ENCODE data around the gene TMEM95. TPM values are rescaled to one million over a fixed set of nuclear protein-coding genes. Genes with fewer than 3 reads are reported as not detected.

Gene TMEM95, protein sequence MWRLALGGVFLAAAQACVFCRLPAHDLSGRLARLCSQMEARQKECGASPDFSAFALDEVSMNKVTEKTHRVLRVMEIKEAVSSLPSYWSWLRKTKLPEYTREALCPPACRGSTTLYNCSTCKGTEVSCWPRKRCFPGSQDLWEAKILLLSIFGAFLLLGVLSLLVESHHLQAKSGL
- total RNA-seq, result under 1 TPM in 1 of 2 donors, not detected in 1; 0.21 TPM

DNA sequence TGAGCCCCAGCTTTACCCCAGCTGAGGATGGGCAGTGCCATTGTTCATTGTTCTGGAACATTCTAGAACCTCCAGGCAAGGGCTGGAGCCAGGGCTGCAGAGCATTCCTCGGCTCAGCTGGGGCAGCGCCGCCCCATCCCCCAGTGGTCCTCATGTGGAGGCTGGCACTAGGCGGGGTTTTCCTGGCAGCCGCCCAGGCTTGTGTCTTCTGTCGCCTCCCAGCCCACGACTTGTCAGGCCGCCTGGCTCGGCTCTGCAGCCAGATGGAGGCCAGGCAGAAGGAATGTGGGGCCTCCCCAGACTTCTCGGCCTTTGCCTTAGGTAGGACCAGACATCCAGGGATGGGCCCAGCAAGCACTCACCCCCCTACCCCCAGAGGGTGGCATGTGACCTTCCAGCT, at the start of gene TMEM95:
TMEM95 (plus strand) TSS at position 104 of the 400 bp plus-strand sequence; CDS start at position 153, 49 bp downstream.
- ATAC-seq (no peak), DNase-seq (ENCODE audit: low spot score in 2 of 2) (no peak)
- no peaks in the 10 kb centered on the region for H3K9me3 Mint-ChIP-seq
- peak within 1 kb of the TSS; percentile 14 to 29 for H3K27ac Mint-ChIP-seq
- H3K36me3 Mint-ChIP-seq, result peaks cover 4 to 24% of the 10 kb centered on the region in 2 donors

DNA sequence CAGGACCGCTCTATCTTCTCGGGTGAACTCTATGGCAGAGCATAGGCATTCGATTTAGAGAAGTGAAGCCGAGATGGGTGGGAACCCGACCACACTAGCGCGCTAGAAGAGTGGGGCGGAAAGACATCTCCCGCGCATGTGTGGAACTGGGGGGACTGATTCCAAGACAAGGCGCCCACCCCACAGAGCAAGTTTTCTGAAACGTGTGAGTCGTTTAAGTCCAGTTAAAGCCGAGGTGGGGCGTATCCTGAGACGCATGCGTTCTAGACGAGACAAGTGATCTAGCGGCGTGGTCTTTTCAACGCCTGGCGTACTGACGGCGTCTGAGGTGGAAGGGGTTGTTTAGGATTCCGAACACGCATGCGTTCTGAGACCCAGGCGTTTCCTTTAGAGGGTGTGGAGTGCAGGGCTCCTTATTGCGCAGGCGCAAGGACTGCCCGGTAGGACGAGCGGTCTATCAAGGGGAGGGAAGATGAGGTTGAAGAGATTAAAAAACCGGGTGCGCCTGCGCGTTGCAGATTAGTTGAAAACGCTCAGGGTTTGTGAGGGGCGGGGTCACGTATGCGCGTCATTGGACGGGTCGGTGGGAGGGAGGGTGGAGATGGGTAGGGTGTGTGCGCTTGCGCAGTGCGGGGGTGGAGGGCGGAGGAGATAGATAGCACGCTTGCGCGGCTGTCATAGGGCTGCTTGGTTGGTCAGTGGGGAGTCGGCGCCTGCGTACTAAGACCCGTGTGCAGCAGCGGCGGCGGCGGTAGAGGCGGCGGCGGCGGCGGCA, 47.9 kb upstream of the TMEM95 start, which contains the start of gene EIF5A:
EIF5A (plus strand) TSS at position 718 of the 775 bp plus-strand sequence. CDS start 2,008 bp downstream, outside the sequence.
- Mint-ChIP-seq H3K27ac (peak within 1 kb of the TSS; percentile 93 to 98), H3K36me3 (peaks cover 35 to 36% of the 10 kb centered on the region in 2 donors), H3K9me3 (no peaks in the 10 kb centered on the region)
- ATAC-seq (peak; percentile 79 to 80), DNase-seq (ENCODE audit: low spot score in 2 of 2) (peak; percentile 99 to 100)

DNA sequence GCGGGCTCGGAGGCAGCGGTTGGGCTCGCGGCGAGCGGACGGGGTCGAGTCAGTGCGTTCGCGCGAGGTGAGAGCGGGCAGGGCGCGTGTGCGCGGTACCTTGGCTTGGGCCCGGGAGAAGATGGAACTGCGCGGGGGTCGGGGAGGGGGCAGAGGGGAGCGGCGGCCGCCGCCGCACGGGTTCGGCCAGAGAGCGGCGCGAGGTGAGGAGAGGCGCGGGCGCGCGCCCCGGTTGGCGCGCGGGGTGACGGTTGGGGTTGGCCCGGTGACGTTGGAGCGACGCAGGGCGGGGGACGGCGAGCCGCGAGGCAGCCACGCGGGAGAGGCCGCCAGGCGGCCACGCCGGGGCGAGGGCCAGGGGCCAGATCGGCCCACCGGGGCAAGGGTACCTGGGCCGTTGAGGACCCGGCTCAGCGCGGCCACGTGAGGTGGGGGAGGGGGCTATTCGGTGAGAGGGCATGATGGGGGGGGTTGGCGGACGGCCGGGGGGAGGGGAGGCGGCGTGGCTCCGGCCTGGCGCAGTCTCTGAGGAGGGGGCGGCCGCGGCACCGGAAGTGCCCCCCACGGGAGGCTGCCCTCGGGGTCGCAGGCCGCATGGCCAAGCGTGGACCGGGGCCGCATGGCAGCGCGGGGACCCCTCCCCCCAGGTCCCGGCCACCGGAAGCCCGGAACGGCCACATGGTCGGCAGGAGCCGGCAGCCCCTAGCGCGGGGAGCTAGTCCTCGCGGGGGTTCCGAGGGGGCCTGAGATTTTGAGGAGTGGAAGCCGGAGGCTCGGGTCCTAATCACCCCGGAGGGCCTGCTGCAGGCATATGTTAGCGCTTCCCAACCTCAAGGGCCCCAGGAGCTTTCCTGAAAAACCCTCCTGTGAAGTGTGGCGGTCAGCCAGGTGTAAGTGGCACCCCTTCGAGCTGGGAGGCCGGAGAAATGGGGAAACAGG, 47.0 kb upstream of the TMEM95 start:
- H3K36me3 Mint-ChIP-seq, result peaks cover 35 to 44% of the 10 kb centered on the region in 2 donors
- ATAC-seq (peak; percentile 8 to 12), DNase-seq (ENCODE audit: low spot score in 2 of 2) (peak in 1 of 2 donors; percentile 47)

DNA sequence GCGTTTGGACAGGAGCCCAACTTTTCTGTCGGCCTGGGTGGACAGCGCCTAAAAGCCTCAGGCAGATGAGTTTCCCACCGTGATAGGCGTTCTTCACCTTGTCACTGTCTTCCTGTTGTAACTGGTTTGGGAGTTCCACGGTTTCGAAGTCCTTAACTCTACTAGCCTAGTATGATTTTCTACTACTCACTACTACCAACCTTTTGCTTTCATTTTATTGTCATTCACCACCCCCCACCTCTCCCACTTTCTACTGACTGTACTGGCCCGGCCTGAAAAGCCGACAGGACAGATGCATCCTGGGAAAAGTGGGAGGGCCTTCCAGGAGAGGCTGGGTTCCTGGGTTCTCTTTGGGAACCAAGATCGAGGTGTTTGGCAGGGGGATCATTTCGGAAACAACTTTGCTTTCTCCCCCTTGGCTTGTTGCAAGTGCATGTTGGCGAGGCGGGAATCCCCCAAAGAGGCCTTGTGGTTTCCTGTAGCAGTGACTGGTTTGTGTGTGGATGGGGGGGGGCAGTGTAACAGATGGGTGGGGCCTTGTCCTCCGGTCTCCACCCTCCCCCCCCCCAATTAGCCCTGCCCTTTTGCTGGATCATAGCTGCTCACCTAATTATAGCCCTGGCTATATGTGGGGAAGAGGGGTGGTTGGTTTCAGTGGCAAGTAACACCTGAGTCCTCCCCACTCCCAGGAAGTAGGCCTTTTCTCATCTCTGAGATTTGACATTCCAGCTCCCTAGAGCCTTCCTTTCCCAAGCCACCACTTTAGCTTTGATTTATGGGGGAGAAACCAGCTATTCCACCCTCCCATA, 46.1 kb upstream of the TMEM95 start:
- Mint-ChIP-seq H3K9me3 (no peaks in the 10 kb centered on the region), H3K27ac (peak overlapping the region; percentile 93 to 96), H3K36me3 (peaks cover 35 to 44% of the 10 kb centered on the region in 2 donors)
- ATAC-seq, result peak; percentile 48 to 50
- peak; percentile 77 to 83 for DNase-seq (ENCODE audit: low spot score in 2 of 2)

More for the DNA sequence above, 47.0 kb upstream of the TMEM95 start:
- no peaks in the 10 kb centered on the region for H3K9me3 Mint-ChIP-seq
- peak overlapping the region; percentile 93 to 98 for H3K27ac Mint-ChIP-seq

DNA sequence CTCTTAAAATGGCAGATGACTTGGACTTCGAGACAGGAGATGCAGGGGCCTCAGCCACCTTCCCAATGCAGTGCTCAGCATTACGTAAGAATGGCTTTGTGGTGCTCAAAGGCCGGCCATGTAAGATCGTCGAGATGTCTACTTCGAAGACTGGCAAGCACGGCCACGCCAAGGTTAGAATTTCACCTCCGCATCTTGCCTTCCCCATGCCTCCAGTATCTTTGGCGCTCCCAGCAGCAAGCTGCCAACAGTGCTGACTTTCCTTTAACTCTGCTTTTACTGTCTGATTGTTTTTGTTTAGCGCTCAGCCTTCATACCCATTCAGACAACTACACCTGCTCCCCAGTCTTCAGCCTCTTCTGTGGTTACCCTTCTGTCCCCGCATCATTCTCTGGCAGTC, 45.3 kb upstream of the TMEM95 start:
- Mint-ChIP-seq H3K36me3 (peaks cover 40 to 44% of the 10 kb centered on the region in 2 donors), H3K27ac (peak overlapping the region; percentile 93 to 96), H3K9me3 (no peaks in the 10 kb centered on the region)
- no peak for DNase-seq (ENCODE audit: low spot score in 2 of 2)
- no peak for ATAC-seq

DNA sequence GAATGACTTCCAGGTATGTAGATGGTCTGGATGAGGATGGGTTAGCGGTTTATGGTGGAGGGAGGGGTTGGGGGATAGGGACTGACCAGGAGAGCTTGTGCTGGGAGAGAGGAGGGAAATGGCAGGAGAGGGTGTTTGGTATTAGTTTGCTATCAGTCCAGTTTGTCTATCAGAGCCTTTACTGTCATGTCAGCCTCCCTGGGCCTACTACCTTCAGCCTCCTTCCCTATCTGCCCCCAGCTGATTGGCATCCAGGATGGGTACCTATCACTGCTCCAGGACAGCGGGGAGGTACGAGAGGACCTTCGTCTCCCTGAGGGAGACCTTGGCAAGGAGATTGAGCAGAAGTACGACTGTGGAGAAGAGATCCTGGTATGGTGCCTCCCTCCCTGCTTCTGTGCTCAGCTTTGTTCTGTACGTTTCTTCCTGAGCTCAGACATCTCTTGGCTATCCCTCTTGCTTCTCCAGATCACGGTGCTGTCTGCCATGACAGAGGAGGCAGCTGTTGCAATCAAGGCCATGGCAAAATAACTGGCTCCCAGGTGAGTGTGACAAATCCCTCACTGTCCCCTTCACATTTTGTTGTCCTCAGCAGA, 43.7 kb upstream of the TMEM95 start:
- Mint-ChIP-seq H3K27ac (peak overlapping the region in 1 of 2 donors; percentile 84), H3K36me3 (peaks cover 44 to 48% of the 10 kb centered on the region in 2 donors), H3K9me3 (no peaks in the 10 kb centered on the region)
- DNase-seq (ENCODE audit: low spot score in 2 of 2) (no peak), ATAC-seq (no peak)

DNA sequence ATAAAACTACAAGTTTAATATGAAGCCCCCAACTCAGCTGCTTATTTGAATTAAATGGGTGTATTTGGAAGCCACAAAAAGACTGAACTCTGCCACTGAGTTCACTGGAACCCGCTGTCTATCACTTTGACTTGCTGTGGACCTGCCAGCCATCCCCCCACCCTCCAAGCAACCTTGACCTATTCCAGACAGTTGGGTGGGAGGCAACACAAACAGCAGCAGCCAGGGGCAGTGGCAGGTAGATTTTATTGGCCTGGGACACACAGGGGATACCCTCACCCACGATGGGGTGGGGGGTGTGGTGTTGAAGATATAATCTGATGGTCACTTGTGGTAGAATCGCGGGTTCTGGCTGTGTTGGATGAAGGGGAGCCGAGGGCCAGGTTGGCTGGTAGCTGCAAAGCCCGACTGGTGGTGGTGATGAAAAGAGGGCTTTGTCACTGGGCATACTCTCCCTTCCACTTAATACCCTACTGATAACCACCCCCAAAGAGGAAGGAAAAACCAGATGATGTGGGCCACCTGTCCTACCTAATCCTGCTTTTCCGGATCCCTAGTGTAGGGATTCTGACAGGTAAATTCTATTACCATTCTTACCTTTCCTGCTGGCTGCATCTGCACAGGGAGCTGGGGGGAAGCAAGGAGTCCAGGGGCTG, 42.4 kb upstream of the TMEM95 start:
- H3K27ac Mint-ChIP-seq, result peak overlapping the region; percentile 95 to 98
- no peak for DNase-seq (ENCODE audit: low spot score in 2 of 2)
- peaks cover 44 to 52% of the 10 kb centered on the region in 2 donors for H3K36me3 Mint-ChIP-seq
- no peak for ATAC-seq
- no peaks in the 10 kb centered on the region for H3K9me3 Mint-ChIP-seq

DNA sequence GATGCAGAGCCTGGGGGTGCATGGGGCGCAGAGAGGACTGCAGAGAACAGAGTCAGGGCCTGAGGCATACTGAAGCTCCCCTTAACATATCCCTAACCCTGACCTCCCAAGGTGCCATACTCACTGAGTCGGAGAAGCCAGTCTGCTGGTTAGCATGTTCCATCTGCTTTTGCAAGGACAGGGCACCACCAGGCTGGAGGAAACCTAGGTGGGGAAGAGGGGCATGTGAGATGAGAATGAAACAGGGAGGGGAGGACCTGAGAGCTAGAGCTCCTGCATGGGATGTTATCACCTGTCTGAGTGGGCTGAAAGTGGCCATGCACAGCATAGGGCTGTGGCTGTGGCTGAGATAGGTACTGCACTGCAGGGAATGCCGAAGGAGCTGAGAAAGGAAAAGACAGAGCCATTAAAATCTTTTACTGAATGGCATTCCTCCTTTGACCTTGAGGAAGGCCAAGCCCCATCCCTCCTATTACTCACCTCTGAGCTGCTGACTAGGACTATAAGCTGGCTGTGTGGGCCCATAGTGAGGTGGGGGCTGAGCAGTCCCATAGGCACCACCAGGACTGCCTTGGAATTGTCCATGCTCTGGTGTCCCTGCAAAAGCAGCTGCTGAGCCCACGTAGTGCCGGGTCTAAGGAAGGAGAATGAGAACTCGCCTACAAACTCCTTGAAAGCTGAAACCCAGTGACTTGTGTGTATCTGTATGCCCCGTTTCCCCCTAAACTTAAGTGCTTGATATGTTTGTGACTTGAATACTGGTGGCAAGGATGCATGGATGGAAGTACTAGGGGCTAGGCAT, 41.7 kb upstream of the TMEM95 start:
- peak overlapping the region; percentile 95 to 98 for H3K27ac Mint-ChIP-seq
- ATAC-seq (no peak), DNase-seq (ENCODE audit: low spot score in 2 of 2) (peak in 1 of 2 donors; percentile 42)
- no peaks in the 10 kb centered on the region for H3K9me3 Mint-ChIP-seq
- peaks cover 44 to 52% of the 10 kb centered on the region in 2 donors for H3K36me3 Mint-ChIP-seq

DNA sequence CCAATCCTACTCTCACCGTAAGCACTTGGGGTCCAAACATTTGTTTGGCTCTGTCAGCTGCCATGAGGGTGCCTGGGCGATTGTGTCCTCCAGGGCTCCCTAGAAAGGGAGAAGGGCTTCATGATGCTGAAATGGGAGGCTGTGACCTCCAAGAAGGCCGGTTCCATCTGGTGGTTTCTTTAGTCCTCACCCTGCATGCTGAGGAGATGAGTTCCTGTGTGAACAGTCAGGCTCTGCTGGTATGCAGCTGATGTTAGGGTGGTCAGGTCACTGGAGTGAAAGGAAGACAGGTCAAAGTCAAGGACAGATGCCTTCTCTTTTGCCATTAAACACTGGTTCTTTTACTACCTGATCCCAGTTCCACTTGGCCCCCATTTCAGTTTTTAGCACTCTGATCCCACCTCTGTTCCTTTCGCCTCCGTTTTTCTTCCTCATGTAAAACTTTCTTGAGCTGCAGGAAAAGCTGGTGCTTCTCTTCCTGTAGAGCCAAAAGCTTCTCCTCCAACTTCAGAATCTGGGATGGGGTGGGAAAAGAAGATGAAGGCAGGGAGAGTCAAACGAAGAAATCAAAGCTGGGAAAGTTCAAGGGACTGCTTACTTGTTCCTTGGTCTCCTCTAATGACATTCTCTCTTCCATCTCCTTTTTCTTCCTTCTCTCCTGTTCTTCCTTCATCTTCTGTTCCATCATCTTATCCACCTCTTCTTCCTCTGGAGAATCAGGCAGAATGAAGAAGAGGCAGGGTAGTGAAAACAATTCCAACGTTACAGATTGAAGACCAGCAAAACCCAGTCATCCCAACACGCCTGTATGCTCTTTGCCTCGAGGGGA, 40.9 kb upstream of the TMEM95 start:
- peaks cover 41 to 45% of the 10 kb centered on the region in 2 donors for H3K36me3 Mint-ChIP-seq
- DNase-seq (ENCODE audit: low spot score in 2 of 2) (no peak), ATAC-seq (no peak)
- H3K9me3 Mint-ChIP-seq, result no peaks in the 10 kb centered on the region
- peak overlapping the region; percentile 95 to 98 for H3K27ac Mint-ChIP-seq

DNA sequence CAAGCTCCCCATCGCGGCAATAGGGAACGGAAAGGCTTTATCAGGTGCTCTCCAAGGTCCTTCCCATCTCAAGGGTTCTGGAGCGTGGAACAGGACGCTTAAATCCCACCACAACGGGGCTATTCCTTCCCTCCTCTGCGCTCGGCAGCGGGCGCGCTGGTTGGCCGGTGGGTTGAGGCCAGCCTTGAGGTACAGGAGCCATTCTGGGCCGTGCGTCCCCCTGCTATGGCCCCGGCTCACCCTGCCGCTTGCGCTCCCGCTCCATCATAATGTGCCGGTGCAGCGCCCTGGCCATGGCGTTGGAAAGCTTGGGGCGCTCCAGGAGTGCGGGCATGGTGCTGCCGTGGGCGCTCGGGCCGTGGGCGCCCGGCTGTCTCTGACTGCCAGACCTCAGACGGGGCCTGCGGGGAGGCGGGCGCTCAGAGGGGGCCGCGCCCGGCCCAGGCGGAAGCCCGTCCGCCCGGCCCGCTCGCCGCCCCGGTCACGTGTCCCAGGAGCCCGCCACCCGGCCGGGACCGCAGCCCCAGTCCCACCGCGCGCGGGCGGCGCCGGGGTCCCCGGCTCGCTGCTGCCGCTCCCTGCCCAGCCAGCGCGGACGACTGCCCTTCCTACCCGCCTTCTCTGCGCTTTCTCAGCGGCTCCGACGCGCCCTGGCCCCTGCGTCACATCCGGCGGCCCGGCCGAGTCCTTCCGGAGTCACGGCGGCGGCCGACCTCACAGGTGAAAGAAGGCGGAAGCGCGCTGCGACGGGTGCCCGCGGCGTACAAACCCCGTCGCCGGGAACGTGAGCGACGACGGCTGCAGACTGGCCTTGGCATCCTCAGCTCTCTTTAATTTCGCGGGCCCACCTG, 40.0 kb upstream of the TMEM95 start, which contains the start of gene GPS2:
GPS2 (minus strand) TSS at position 642 of the 851 bp plus-strand sequence; CDS start at position 334, 308 bp downstream.
- DNase-seq (ENCODE audit: low spot score in 2 of 2), result peak; percentile 92 to 96
- Mint-ChIP-seq H3K27ac (peak within 1 kb of the TSS; percentile 95 to 98), H3K9me3 (no peaks in the 10 kb centered on the region), H3K36me3 (peaks cover 32 to 36% of the 10 kb centered on the region in 2 donors)
- peak; percentile 83 to 95 for ATAC-seq

DNA sequence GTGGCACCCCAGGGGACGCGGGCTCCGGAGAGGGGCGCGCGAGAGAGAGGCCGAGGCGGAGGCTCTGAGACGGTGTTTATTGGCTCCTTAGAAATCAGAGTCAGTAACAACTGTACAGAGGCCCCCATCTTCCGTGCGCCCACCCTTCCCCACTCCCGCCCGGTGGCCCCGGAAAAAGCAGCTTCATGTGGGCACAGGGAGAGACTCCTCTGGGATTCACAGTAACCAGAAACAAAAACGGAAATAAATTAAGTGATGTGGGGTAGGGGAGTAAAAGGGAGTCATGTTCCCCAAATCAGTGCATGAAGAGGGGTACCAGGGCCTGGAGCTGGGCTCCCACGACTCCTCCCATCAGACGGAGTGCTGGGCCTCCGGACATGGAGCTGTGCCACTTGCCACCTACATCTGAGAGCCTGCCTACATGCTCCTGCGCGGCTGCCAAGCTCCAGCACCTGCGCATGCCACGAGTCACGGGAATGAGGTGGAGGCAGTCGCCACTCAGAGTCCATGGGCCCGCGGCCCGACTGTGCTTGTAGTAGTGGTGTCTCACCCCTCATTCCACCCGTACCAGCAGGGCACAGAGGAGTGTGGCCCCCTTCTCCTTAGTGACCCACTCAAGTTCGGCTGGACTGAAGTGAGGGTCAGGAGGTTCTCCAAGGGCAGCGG, 39.3 kb upstream of the TMEM95 start:
- Mint-ChIP-seq H3K36me3 (peaks cover 25 to 29% of the 10 kb centered on the region in 2 donors), H3K9me3 (no peaks in the 10 kb centered on the region), H3K27ac (peak overlapping the region; percentile 95 to 97)
- no peak for DNase-seq (ENCODE audit: low spot score in 2 of 2)
- ATAC-seq, result no peak

DNA sequence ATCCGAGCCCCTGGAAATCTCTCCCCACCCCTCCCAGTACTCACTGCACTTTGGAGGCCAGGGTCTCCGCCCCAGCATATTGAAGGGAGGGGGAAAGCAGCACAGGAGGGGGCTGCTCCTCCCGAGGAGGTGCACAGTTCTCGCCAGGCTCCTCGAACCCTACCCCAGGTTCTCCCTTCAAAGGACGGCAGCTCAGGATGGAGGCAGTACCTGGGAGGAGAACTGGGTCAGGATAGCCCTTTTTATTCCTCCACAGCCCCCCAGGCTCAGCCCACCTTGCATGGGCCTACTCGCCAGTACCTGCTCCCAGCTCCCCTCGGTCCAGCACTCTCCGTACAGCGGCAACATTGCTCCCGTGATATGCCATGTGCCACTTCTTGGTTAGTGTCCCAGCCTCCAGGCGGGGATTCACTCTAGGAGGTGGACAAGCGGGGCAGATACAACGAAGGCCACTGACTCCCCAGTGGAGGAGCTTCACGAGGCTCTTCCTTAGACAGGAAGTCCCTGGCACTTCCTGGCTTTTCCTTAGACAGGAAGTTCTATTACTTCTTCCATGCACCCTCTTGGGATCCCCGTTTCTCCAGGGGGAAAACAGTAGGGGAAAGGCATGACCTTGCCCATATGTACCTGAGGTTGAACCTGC, 37.7 kb upstream of the TMEM95 start:
- DNase-seq (ENCODE audit: low spot score in 2 of 2) (no peak), ATAC-seq (no peak)
- H3K36me3 Mint-ChIP-seq, result peaks cover 11 to 18% of the 10 kb centered on the region in 2 donors
- no peaks in the 10 kb centered on the region for H3K9me3 Mint-ChIP-seq
- H3K27ac Mint-ChIP-seq, result peak overlapping the region in 1 of 2 donors; percentile 39

All from activated naive CD4-positive, alpha-beta T cell treated with anti-CD3 and anti-CD28 coated beads, Interleukin-2, amount 50 U/mL, for 72 hours (primary cell).